Kasumi-1 (cell line): ENCODE data around the gene ACSL6.
A peak's percentile ranks its signal among the peaks of the same experiment; 100 is the strongest.

Experiments
- DNase-seq, 2 experiments: peaks; one replicate each; lab custom pipeline; 2025; lab: John Stamatoyannopoulos, UW

Gene ACSL6

GRCh38 chr5:132011622-132012343, at the start of gene ACSL6:
Gene ACSL6, minus strand, starts transcription at chr5:132011658. Its CDS starts 105 bp downstream, at chr5:132011553.
- DNase-seq, result no peak

GRCh38 chr5:132060501-132061161, 49.2 kb upstream of the ACSL6 start, which contains the start of gene IL3:
Gene IL3, plus strand, starts transcription at chr5:132060655. Its CDS starts 52 bp downstream, at chr5:132060707.
- DNase-seq, result no peak

- DNase-seq, result no peak
Measured at GRCh38 chr5:132059696-132060500, 48.4 kb upstream of the ACSL6 start.

- DNase-seq, result no peak
Measured at GRCh38 chr5:132059043-132059695, 47.7 kb upstream of the ACSL6 start.

- no peak for DNase-seq
Measured at GRCh38 chr5:132058646-132059042, 47.2 kb upstream of the ACSL6 start.

- no peak for DNase-seq
Measured at GRCh38 chr5:132057498-132058255, 46.2 kb upstream of the ACSL6 start.

- no peak for DNase-seq
Measured at GRCh38 chr5:132056610-132057497, 45.4 kb upstream of the ACSL6 start.

GRCh38 chr5:132055808-132056609, 44.6 kb upstream of the ACSL6 start:
- peak; percentile 3 to 10 for DNase-seq

GRCh38 chr5:132055441-132055807, 44.0 kb upstream of the ACSL6 start:
- no peak for DNase-seq

GRCh38 chr5:132054697-132055440, 43.4 kb upstream of the ACSL6 start:
- no peak for DNase-seq

GRCh38 chr5:132054031-132054696, 42.7 kb upstream of the ACSL6 start:
- DNase-seq, result no peak

- no peak for DNase-seq
Measured at GRCh38 chr5:132053483-132053882, 42.0 kb upstream of the ACSL6 start.

GRCh38 chr5:132052520-132052919, 41.1 kb upstream of the ACSL6 start:
- DNase-seq, result no peak

- DNase-seq, result no peak
Measured at GRCh38 chr5:132050661-132051552, 39.4 kb upstream of the ACSL6 start.

- DNase-seq, result peak; percentile 82 to 83
Measured at GRCh38 chr5:132050136-132050535, 38.7 kb upstream of the ACSL6 start.

- DNase-seq, result no peak
Measured at GRCh38 chr5:132049559-132049958, 38.1 kb upstream of the ACSL6 start.

- no peak for DNase-seq
Measured at GRCh38 chr5:132049093-132049492, 37.6 kb upstream of the ACSL6 start.
